ENCODE data around the gene SHC3. TPM values are rescaled to one million over a fixed set of nuclear protein-coding genes. Genes with fewer than 3 reads are reported as not detected.

Gene SHC3
- polyA plus RNA-seq, 3 donors = not detected

GRCh38 chr9:89006996-89007967, 171.3 kb downstream of the SHC3 start:
- Histone ChIP-seq H3K27ac (ENCODE audit: low read depth in 1 of 2, low read length in 2 of 2) (no peak overlapping the region), H2AFZ (ENCODE audit: insufficient read depth, low read depth, low read length, poor library complexity, severe bottlenecking) (no peak overlapping the region), H3K79me2 (ENCODE audit: insufficient read depth, low read length) (no peaks in the 10 kb centered on the region), H3K4me2 (replicated peaks; ENCODE audit: extremely low read depth, low read length, poor library complexity, severe bottlenecking) (no peak overlapping the region), H4K20me1 (ENCODE audit: insufficient read depth, low read length) (peaks cover 56% of the 10 kb centered on the region), H3K9ac (ENCODE audit: insufficient read depth, low read length, poor library complexity, severe bottlenecking) (no peak overlapping the region), H3K36me3 (replicated peaks in 1 of 2; ENCODE audit: control insufficient read depth in 1 of 2, insufficient read depth in 2 of 2, low read length in 2 of 2) (peaks cover 35 to 42% of the 10 kb centered on the region in 2 donors), H3K27me3 (ENCODE audit: control insufficient read depth in 2 of 2, insufficient read depth in 2 of 2, low read length in 2 of 2) (no peaks in the 10 kb centered on the region), H3K9me3 (replicated peaks in 1 of 2; ENCODE audit: control insufficient read depth in 1 of 2, insufficient read depth in 1 of 2, low read length in 2 of 2) (no peaks in the 10 kb centered on the region), H3K4me1 (ENCODE audit: control insufficient read depth in 1 of 2, insufficient read depth in 2 of 2, low read length in 2 of 2) (peaks cover 20 to 21% of the 10 kb centered on the region in 2 donors), H3K4me3 (replicated peaks in 1 of 3; ENCODE audit: low read depth in 2 of 3, low read length in 3 of 3) (no peak overlapping the region)
- 88% methylated on average over 4 of the region's 9 CpGs for WGBS (ENCODE audit: insufficient coverage)
- intact Hi-C loops (cut with micrococcal nuclease) = loop anchor here in 1 of 2 donors (10.0 kb wide), 1 partner anchor 282 kb away; no protein-coding TSS in a partner anchor
- TF ChIP-seq CTCF (IDR thresholded peaks at IDR 0.05) = no peak
- no peak for DNase-seq
- Mint-ChIP-seq H3K9me3 (peaks cover 0 to 2% (median 0%) of the 10 kb centered on the region in 7 donors), H3K36me3 (peaks cover 34 to 47% of the 10 kb centered on the region in 2 donors), H3K4me3 (no peak overlapping the region), H3K27ac (peak overlapping the region in 3 of 7 donors; percentile 15 to 22 (median 20)), H3K27me3 (ENCODE audit: low read depth in 3 of 3) (peaks cover 0 to 9% (median 0%) of the 10 kb centered on the region in 3 donors), H3K4me1 (peaks cover 17% of the 10 kb centered on the region)

- Histone ChIP-seq H3K27me3 (ENCODE audit: control insufficient read depth in 2 of 2, insufficient read depth in 2 of 2, low read length in 2 of 2) (no peaks in the 10 kb centered on the region), H3K4me1 (ENCODE audit: control insufficient read depth in 1 of 2, insufficient read depth in 2 of 2, low read length in 2 of 2) (peaks cover 20 to 21% of the 10 kb centered on the region in 2 donors), H2AFZ (ENCODE audit: insufficient read depth, low read depth, low read length, poor library complexity, severe bottlenecking) (no peak overlapping the region), H3K27ac (ENCODE audit: low read depth in 1 of 2, low read length in 2 of 2) (no peak overlapping the region), H3K36me3 (replicated peaks in 1 of 2; ENCODE audit: control insufficient read depth in 1 of 2, insufficient read depth in 2 of 2, low read length in 2 of 2) (peaks cover 45 to 52% of the 10 kb centered on the region in 2 donors), H4K20me1 (ENCODE audit: insufficient read depth, low read length) (peaks cover 66% of the 10 kb centered on the region), H3K9ac (ENCODE audit: insufficient read depth, low read length, poor library complexity, severe bottlenecking) (no peak overlapping the region), H3K79me2 (ENCODE audit: insufficient read depth, low read length) (peaks cover 5% of the 10 kb centered on the region), H3K9me3 (replicated peaks in 1 of 2; ENCODE audit: control insufficient read depth in 1 of 2, insufficient read depth in 1 of 2, low read length in 2 of 2) (no peaks in the 10 kb centered on the region), H3K4me2 (replicated peaks; ENCODE audit: extremely low read depth, low read length, poor library complexity, severe bottlenecking) (no peak overlapping the region), H3K4me3 (replicated peaks in 1 of 3; ENCODE audit: low read depth in 2 of 3, low read length in 3 of 3) (no peak overlapping the region)
- DNase-seq = no peak
- no peak for TF ChIP-seq CTCF (IDR thresholded peaks at IDR 0.05)
- peaks cover 0 to 7% (median 0%) of the 10 kb centered on the region in 3 donors for H3K27me3 Mint-ChIP-seq (ENCODE audit: low read depth in 3 of 3)
- intact Hi-C loops (cut with micrococcal nuclease) = loop anchor here in 1 of 2 donors (10.0 kb wide), 1 partner anchor 281 kb away; no protein-coding TSS in a partner anchor
- H3K36me3 Mint-ChIP-seq = peaks cover 44 to 57% of the 10 kb centered on the region in 2 donors
- peaks cover 0 to 2% (median 0%) of the 10 kb centered on the region in 7 donors for H3K9me3 Mint-ChIP-seq
- H3K4me3 Mint-ChIP-seq = no peak overlapping the region
- H3K4me1 Mint-ChIP-seq = peaks cover 18% of the 10 kb centered on the region
- WGBS (ENCODE audit: insufficient coverage) = no CpG with 5 or more reads among the region's 2 CpGs
- no peak overlapping the region for H3K27ac Mint-ChIP-seq
Measured at GRCh38 chr9:89006267-89006666, 172.4 kb downstream of the SHC3 start.
